GM18868 (cell line): ENCODE results near the gene CFAP221.

Experiments
- ATAC-seq: cut with Tn5 transposase; IDR thresholded peaks from one replicate; pipeline ENCODE4 v1.9.1; 2021; ENCODE audit warnings: mild to moderate bottlenecking, moderate library complexity; ENCODE audit not compliant: unreplicated experiment

Gene CFAP221

GRCh38 chr2:119696005-119696404 lies 151.8 kb downstream of the CFAP221 start:
- ATAC-seq = no peak

- no peak for ATAC-seq
Measured at GRCh38 chr2:119696494-119697030, 152.3 kb downstream of the CFAP221 start.

- peak; percentile 95 for ATAC-seq
Measured at GRCh38 chr2:119697290-119698020, 153.2 kb downstream of the CFAP221 start.

GRCh38 chr2:119698246-119698645 lies 154.0 kb downstream of the CFAP221 start:
- ATAC-seq = no peak

- ATAC-seq = no peak
Measured at GRCh38 chr2:119699016-119699606, 154.9 kb downstream of the CFAP221 start.

GRCh38 chr2:119700866-119701265 lies 156.6 kb downstream of the CFAP221 start:
- ATAC-seq = no peak

- no peak for ATAC-seq
Measured at GRCh38 chr2:119701352-119701751, 157.1 kb downstream of the CFAP221 start.

- no peak for ATAC-seq
Measured at GRCh38 chr2:119702203-119702917, 158.1 kb downstream of the CFAP221 start.

- peak; percentile 92 for ATAC-seq
Measured at GRCh38 chr2:119702918-119703401, 158.7 kb downstream of the CFAP221 start.

GRCh38 chr2:119703526-119703925 lies 159.3 kb downstream of the CFAP221 start:
- ATAC-seq = no peak

- no peak for ATAC-seq
Measured at GRCh38 chr2:119704670-119705120, 160.4 kb downstream of the CFAP221 start.

- ATAC-seq = no peak
Measured at GRCh38 chr2:119706221-119706620, 162.0 kb downstream of the CFAP221 start.
